Measurements from ENCODE around the gene SIN3A. TPM values are rescaled to one million over a fixed set of nuclear protein-coding genes. Genes with fewer than 3 reads are reported as not detected.
"Not testable (repeated sequence)": the region's sequence is repeated elsewhere in the genome, so short reads cannot be mapped to it uniquely, and the experiment has no call there.

The SIN3A gene
- total RNA-seq, 1 donor from 2014 or later, result 16.5 TPM

DNA sequence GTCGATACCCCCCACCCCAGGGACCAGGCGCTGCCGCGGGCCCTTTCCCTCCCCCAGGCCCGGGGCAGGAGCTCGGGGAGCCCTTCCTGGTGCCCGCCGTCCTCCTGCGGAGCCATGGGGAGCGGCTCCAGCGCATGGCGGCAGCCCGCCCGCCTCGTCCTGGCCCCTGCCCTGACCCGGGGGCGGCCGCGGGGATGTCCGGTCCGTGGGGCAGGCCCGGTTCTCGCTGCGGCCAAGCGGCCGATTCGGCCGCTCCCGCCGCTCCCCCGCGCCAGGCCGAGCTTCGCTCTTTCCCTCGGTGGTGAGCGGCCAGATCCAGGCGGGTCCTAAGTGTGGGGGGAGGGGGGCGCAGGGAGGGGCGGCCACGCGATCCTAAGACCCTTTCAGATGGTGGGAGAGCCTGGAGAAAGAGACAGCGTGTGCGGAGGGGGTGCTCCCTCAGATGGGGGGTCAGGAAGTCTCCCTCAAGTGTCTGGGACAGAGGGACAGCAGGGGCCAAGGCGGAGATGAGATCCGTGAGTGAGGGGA is 103.4 kb downstream of the SIN3A start:
- TF ChIP-seq, protein P1, sequence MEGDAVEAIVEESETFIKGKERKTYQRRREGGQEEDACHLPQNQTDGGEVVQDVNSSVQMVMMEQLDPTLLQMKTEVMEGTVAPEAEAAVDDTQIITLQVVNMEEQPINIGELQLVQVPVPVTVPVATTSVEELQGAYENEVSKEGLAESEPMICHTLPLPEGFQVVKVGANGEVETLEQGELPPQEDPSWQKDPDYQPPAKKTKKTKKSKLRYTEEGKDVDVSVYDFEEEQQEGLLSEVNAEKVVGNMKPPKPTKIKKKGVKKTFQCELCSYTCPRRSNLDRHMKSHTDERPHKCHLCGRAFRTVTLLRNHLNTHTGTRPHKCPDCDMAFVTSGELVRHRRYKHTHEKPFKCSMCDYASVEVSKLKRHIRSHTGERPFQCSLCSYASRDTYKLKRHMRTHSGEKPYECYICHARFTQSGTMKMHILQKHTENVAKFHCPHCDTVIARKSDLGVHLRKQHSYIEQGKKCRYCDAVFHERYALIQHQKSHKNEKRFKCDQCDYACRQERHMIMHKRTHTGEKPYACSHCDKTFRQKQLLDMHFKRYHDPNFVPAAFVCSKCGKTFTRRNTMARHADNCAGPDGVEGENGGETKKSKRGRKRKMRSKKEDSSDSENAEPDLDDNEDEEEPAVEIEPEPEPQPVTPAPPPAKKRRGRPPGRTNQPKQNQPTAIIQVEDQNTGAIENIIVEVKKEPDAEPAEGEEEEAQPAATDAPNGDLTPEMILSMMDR (IDR thresholded peaks at IDR 0.05; ENCODE audit: insufficient read depth, low read length, poor library complexity, severe bottlenecking), result no peak
- DNase-seq (ENCODE audit: low read depth), result no peak
- Histone ChIP-seq H3K36me3 (ENCODE audit: control insufficient read depth, insufficient read depth, low read length) (peaks cover 1% of the 10 kb centered on the region), H3K4me3 (ENCODE audit: low read depth, low read length) (peak overlapping the region; percentile 67), H3K27me3 (ENCODE audit: control insufficient read depth, insufficient read depth, low read length) (peaks cover 2% of the 10 kb centered on the region)

DNA sequence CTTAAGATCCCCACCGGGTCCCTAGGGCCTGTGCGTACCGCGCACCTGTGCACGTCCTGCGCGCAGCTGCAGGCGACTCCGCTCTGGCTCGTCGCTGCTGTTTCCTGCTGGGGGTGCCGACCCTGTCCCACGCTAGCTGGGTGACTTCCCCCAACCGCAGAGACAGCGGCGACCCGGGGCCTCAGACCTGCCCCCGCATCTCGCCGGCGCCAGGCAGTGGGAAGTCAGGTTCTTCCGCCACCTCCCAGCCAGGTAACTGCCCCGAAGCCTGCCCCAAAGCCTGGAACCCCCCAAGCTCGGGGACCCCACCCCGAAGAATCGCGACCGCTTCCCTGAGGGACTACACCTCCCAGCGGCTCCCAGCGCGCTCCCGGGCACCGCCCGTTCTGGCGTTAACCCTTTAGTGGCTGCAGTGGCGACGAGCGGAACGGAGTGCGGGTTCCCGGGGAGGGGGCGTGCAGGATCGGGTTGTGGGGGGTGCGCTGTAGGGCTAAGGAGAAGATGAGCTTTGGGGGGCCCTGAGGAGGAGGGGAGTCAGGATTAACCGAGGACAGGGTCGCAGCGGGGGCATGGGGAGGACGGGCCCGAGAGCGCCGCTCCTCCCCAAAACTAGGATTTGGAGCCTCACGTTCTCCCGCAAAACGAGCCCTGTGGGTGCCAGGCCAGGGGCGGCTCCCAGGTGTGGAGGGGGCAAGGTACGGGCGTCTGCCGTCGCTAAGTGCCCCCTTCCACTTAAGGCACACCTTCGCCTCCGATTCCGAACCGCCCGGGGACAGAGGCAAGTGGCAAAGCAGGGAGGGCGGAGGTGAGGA is 104.1 kb downstream of the SIN3A start:
- no peak for DNase-seq (ENCODE audit: low read depth)
- Histone ChIP-seq H3K4me3 (ENCODE audit: low read depth, low read length) (peak overlapping the region; percentile 67), H3K27me3 (ENCODE audit: control insufficient read depth, insufficient read depth, low read length) (peaks cover 2% of the 10 kb centered on the region), H3K36me3 (ENCODE audit: control insufficient read depth, insufficient read depth, low read length) (no peaks in the 10 kb centered on the region)
- TF ChIP-seq, protein P1 (IDR thresholded peaks at IDR 0.05; ENCODE audit: insufficient read depth, low read length, poor library complexity, severe bottlenecking), result no peak

DNA sequence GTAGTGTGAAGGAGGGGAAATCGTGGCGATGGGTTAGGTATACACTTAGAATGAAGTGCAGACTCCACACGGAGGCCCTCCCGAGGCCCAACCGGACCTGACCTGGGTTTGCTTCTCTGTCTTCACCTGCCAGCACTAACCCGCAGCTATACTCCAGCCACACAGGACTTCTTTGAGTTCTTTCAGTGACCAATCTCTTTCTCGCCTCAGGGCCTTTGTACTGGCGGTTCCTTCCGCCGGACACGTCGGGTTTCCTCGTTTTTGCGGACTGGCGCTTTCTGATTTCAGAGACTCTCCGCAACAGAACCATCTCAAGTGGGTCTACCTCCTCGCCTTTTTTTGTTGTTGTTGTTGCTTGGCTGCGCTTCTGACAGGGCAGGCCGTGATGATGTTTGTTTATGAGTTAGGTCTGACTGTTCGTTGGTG is 104.7 kb downstream of the SIN3A start, which contains the start of gene NEIL1:
TSS of gene NEIL1 (plus strand) at position 244 of the 426 bp plus-strand sequence. CDS start 1,867 bp downstream, outside the sequence.
- TF ChIP-seq, protein P1 (IDR thresholded peaks at IDR 0.05; ENCODE audit: insufficient read depth, low read length, poor library complexity, severe bottlenecking), result no peak

DNA sequence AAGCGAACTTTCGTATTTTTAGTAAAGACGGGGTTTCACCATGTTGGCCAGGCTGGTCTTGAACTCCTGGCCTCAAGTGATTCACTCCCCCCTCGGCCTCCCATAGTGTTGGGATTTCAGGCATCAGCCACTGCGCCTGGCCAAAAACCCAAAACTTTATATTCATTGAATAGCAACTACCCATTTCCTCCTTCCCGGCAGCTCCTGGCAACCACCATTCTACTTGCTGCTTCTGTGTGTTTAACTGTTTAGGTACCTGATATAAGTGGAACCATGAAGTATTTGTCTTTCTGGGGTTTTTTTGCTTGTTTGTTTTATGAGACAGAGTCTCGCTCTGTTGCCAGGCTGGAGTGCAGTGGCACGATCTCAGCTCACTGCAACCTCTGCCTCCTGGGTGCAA is 107.5 kb downstream of the SIN3A start:
- not testable (repeated sequence) for DNase-seq (ENCODE audit: low read depth); H3K4me3 ChIP-seq (ENCODE audit: low read depth, low read length); H3K27me3 ChIP-seq (ENCODE audit: control insufficient read depth, insufficient read depth, low read length); H3K36me3 ChIP-seq (ENCODE audit: control insufficient read depth, insufficient read depth, low read length)

More for the DNA sequence above, 104.7 kb downstream of the SIN3A start, which contains the start of gene NEIL1:
- H3K4me3 ChIP-seq (ENCODE audit: low read depth, low read length), result peak within 1 kb of the TSS; percentile 67
- no peaks in the 10 kb centered on the region for H3K36me3 ChIP-seq (ENCODE audit: control insufficient read depth, insufficient read depth, low read length)
- H3K27me3 ChIP-seq (ENCODE audit: control insufficient read depth, insufficient read depth, low read length), result peaks cover 2% of the 10 kb centered on the region
- no peak for DNase-seq (ENCODE audit: low read depth)

DNA sequence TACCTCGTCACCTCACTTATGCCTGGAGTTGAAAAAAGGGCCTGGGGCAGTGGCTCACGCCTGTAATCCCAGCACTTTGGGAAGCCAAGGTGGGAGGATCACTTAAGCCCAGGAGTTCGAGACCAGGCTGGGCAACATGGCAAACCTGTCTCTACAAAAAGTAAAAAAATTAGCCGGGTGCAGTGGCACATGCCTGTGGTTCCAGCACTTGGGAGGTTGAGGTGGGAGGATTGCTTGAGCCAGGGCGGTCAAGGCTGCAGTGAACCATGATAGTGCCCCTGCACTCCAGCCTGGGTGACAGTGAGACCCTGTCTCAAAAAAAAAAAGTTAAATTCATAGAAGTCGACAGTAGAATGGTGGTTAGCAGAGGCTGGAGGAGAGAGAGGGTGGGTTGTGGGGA is 109.3 kb downstream of the SIN3A start:
- Histone ChIP-seq H3K4me3 (ENCODE audit: low read depth, low read length) (no peak overlapping the region), H3K36me3 (ENCODE audit: control insufficient read depth, insufficient read depth, low read length) (no peaks in the 10 kb centered on the region), H3K27me3 (ENCODE audit: control insufficient read depth, insufficient read depth, low read length) (no peaks in the 10 kb centered on the region)
- DNase-seq (ENCODE audit: low read depth), result no peak
- TF ChIP-seq, protein P1 (IDR thresholded peaks at IDR 0.05; ENCODE audit: insufficient read depth, low read length, poor library complexity, severe bottlenecking), result no peak

DNA sequence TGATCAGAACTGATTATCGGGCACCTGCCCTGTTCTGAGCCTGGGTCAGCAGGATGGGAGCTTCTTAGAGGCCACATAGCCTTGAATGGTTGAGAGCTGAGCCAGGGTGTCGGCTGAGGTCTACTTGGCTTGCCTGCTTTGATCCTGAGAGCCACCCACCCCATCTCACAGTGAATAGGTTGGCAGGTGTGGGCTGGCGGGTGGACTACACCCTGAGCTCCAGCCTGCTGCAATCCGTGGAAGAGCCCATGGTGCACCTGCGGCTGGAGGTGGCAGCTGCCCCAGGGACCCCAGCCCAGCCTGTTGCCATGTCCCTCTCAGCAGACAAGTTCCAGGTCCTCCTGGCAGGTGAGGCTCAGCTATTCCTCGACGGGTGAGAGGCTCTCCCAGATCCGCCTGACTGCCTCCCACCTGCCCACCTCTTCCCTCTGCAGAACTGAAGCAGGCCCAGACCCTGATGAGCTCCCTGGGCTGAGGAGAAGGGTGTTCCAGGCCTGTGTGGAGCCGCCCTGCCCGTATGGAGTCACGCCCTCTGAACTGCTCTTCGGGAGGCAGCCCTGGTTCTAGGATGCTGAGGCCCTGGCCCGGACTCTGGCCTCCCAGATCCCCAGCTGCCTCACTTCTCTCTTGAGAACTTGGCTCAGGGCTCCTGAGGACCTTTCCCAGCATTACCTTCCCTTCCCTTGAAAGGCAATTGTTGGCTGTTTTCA is 111.8 kb downstream of the SIN3A start:
- DNase-seq (ENCODE audit: low read depth), result no peak
- Histone ChIP-seq H3K27me3 (ENCODE audit: control insufficient read depth, insufficient read depth, low read length) (no peaks in the 10 kb centered on the region), H3K4me3 (ENCODE audit: low read depth, low read length) (no peak overlapping the region), H3K36me3 (ENCODE audit: control insufficient read depth, insufficient read depth, low read length) (no peaks in the 10 kb centered on the region)
- TF ChIP-seq, protein P1 (IDR thresholded peaks at IDR 0.05; ENCODE audit: insufficient read depth, low read length, poor library complexity, severe bottlenecking), result no peak

Measured in kidney epithelial cell (primary cell).